Nephron (organoid): ENCODE results near the gene SULF2.
A peak's percentile ranks its signal among the peaks of the same experiment; 100 is the strongest.
"Not testable (repeated sequence)": the region's sequence is repeated elsewhere in the genome, so short reads cannot be mapped to it uniquely, and the experiment has no call there.

Experiments
- H3K27ac Mint-ChIP-seq, 3 experiments: 2 replicates each; pipeline ENCODE4 v1.8.0; 2020; ENCODE audit warnings: mixed read lengths in 3 of 3, mild to moderate bottlenecking in 2 of 3, moderate library complexity in 1 of 3
- H3K27me3 Mint-ChIP-seq: 2 replicates; pipeline ENCODE4 v1.8.0; 2021; ENCODE audit warnings: low read depth, mild to moderate bottlenecking, moderate library complexity, mixed read lengths
- H3K36me3 Mint-ChIP-seq: 2 replicates; pipeline ENCODE4 v1.8.0; 2020; ENCODE audit warnings: low read depth, mixed read lengths
- H3K4me1 Mint-ChIP-seq: 2 replicates; pipeline ENCODE4 v1.8.0; 2020; ENCODE audit warnings: mixed read lengths
- H3K4me3 Mint-ChIP-seq, 3 experiments: 2 replicates each; pipeline ENCODE4 v1.8.0; 2020; ENCODE audit warnings: mild to moderate bottlenecking in 3 of 3, mixed read lengths in 3 of 3, moderate library complexity in 2 of 3
- H3K9me3 Mint-ChIP-seq: 2 replicates; pipeline ENCODE4 v1.8.0; 2020; ENCODE audit warnings: mixed read lengths
- TF ChIP-seq, protein P1 (sequence below), 3 experiments: fragments of 200-600 bp; sonication (generic); IDR thresholded peaks; one replicate each; pipeline ENCODE4 v1.5.0; 2021; ENCODE audit warnings: antibody characterized with exemption in 3 of 3; ENCODE audit not compliant: unreplicated experiment in 3 of 3

SULF2 gene

DNA sequence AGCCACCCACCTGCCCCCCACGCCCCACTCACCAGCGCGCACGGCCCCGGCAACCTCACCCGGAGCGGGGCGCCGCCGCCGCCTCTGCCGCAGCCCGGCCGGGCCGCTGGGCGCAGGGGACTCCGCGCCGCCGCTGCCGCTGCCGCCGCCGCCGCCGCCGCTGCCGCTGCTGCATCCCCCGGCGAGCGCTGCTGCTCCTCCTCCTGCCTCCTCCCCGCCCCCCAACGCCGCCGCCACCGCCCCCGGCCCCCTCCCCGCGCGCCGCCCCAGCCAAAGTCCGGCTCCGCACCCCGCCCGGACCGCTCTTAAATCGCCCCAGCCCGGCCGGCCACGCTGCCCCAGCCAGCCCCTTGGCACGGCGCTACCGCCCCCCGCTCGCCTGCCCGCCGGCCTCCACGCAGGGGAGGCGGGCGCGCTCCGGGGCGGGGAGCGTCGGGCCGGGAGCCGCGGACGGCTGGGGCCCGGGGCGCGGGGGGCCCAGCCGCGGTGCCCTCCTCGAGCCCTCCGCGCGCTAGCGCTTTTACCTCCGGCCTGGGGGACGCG lies at the start of gene SULF2:
Gene SULF2 (minus strand): TSS at position 171 of the 543 bp plus-strand sequence. CDS start 28,118 bp downstream, outside the sequence.
- peaks cover 75% of the 10 kb centered on the region for H3K4me1 Mint-ChIP-seq
- H3K9me3 Mint-ChIP-seq: no peaks in the 10 kb centered on the region
- H3K27ac Mint-ChIP-seq: peak within 1 kb of the TSS; percentile 97 to 98 (median 98)

DNA sequence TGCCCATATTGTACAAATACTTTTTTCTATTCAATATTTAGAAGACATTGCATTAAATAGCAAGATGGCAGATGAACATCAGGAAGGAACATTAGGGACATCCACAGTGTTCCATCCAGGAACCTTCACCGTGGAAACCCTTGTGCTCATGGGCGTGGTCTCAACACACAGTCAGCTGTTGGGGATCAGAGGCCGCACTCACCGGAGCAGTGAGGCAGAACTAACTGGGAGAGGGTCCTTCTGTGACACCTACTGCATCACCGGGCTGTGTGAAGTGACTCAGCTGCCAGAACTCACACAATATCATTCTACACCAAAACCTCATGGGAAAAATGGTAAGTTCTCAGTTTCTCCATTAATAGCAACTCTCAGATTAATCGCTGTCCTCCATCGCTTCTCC lies 46.4 kb upstream of the SULF2 start:
- H3K27ac Mint-ChIP-seq, H3K36me3 Mint-ChIP-seq, H3K4me1 Mint-ChIP-seq, H3K9me3 Mint-ChIP-seq, H3K4me3 Mint-ChIP-seq, H3K27me3 Mint-ChIP-seq: not testable (repeated sequence)

More for the DNA sequence above, at the start of gene SULF2:
- Mint-ChIP-seq H3K36me3 (peaks cover 8% of the 10 kb centered on the region), H3K27me3 (peaks cover 4% of the 10 kb centered on the region), H3K4me3 (peak within 1 kb of the TSS; percentile 93 to 97 (median 97))
- TF ChIP-seq, protein P1, sequence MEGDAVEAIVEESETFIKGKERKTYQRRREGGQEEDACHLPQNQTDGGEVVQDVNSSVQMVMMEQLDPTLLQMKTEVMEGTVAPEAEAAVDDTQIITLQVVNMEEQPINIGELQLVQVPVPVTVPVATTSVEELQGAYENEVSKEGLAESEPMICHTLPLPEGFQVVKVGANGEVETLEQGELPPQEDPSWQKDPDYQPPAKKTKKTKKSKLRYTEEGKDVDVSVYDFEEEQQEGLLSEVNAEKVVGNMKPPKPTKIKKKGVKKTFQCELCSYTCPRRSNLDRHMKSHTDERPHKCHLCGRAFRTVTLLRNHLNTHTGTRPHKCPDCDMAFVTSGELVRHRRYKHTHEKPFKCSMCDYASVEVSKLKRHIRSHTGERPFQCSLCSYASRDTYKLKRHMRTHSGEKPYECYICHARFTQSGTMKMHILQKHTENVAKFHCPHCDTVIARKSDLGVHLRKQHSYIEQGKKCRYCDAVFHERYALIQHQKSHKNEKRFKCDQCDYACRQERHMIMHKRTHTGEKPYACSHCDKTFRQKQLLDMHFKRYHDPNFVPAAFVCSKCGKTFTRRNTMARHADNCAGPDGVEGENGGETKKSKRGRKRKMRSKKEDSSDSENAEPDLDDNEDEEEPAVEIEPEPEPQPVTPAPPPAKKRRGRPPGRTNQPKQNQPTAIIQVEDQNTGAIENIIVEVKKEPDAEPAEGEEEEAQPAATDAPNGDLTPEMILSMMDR (IDR thresholded peaks at IDR 0.05; ENCODE audit: unreplicated experiment in 3 of 3): no peak

DNA sequence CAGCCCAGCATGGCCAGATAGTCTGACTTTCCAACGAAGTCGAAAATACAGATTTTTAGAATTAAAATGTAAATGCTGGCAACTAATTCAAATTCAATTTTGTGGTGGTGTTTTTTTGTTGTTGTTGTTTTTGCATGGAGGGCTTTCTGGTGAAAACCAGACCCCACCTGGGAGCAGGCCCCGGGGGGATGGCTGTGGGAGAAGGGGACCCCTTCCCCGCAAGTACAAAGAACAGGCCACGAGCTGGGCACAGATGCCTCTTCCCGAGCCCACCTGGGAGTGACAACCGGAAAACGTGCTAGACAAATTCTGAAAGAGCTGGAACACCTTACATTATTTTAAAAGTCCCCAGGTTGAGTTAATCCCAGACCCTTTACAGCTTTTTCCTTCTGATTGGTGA lies 41.4 kb upstream of the SULF2 start:
- not testable (repeated sequence) for H3K36me3 Mint-ChIP-seq, H3K9me3 Mint-ChIP-seq, H3K27ac Mint-ChIP-seq, H3K27me3 Mint-ChIP-seq, H3K4me3 Mint-ChIP-seq
- H3K4me1 Mint-ChIP-seq: peaks cover 21% of the 10 kb centered on the region

DNA sequence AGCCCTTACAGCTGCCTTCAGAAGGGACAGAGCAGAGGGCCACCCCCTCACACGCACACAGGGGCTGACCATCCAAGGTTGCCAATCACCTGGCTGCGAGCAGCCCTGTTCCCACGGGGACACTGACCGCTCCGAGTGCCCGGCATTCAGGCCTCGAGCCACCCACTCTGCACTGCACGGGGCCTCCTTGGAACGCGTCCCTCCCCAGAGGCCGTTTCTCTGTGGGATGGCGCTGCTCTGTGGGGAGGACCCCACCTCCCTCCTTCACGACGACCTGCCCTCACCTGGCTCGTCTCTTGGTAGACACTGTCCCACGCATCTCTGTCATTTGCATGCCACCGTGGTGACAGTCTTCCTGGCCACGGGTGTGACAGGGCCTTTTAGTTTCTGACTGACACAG lies 40.7 kb upstream of the SULF2 start:
- not testable (repeated sequence) for H3K4me3 Mint-ChIP-seq, H3K9me3 Mint-ChIP-seq, H3K27me3 Mint-ChIP-seq, H3K36me3 Mint-ChIP-seq, H3K27ac Mint-ChIP-seq
- peaks cover 21% of the 10 kb centered on the region for H3K4me1 Mint-ChIP-seq

DNA sequence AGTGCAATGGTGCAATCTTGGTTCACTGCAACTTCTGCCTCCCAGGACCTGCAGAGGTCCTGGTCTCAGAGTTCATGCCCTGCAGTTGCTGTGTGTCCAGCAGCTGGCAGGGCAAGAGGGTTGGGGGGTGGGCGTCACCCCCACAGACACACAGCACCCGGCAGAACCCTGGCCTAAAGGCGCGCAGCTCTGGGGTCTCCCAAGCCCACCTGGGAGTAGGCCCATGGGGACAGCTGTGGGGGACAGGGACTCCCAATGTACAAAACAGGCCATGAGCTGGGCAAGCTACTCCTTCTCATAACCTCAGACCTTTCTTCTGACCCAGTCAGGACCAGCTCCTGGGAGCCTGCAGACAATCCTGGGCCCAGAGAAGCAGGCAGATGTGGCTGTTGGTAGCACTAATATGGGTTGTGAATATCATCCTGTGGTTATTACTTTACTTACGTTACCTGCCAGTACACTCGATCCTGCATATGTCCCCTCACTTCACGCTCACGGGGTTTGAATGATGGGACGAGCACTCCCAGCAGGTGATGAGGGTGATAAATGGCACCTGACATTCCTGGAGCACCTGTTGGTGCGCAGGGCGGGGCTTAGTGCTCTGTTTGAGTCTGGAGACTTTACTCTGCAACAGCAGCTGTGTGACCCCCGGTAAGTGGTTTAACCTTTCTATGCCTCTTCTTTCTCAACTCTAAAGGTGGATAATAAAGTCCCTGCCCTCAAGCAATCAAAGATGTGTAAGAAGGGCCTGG lies 39.9 kb upstream of the SULF2 start:
- TF ChIP-seq, protein P1 (IDR thresholded peaks at IDR 0.05; ENCODE audit: unreplicated experiment in 3 of 3): no peak
- no peaks in the 10 kb centered on the region for H3K36me3 Mint-ChIP-seq
- no peak overlapping the region for H3K27ac Mint-ChIP-seq
- no peaks in the 10 kb centered on the region for H3K9me3 Mint-ChIP-seq
- no peaks in the 10 kb centered on the region for H3K27me3 Mint-ChIP-seq
- peaks cover 26% of the 10 kb centered on the region for H3K4me1 Mint-ChIP-seq
- H3K4me3 Mint-ChIP-seq: no peak overlapping the region

DNA sequence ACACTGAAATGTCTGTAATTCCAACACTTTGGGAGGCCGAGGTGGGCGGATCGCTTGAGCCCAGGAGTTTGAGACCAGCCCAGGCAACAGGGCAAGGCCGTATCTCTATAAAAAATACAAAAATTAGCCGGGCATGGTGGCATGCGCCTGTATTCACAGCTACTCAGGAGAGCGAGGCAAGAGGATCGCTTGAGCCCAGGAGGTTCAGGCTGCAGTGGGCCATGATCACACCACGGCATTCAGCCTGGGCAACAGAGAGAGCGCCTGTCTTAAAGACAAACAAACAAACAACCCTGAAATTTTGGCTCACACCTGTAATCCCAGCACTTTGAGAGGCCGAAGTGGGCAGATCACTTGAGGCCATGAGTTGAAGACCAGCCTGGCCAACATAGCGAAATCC lies 38.7 kb upstream of the SULF2 start:
- peak overlapping the region; percentile 18 to 52 (median 44) for H3K27ac Mint-ChIP-seq
- peaks cover 26% of the 10 kb centered on the region for H3K4me1 Mint-ChIP-seq
- not testable (repeated sequence) for H3K4me3 Mint-ChIP-seq, H3K36me3 Mint-ChIP-seq, H3K27me3 Mint-ChIP-seq, H3K9me3 Mint-ChIP-seq

DNA sequence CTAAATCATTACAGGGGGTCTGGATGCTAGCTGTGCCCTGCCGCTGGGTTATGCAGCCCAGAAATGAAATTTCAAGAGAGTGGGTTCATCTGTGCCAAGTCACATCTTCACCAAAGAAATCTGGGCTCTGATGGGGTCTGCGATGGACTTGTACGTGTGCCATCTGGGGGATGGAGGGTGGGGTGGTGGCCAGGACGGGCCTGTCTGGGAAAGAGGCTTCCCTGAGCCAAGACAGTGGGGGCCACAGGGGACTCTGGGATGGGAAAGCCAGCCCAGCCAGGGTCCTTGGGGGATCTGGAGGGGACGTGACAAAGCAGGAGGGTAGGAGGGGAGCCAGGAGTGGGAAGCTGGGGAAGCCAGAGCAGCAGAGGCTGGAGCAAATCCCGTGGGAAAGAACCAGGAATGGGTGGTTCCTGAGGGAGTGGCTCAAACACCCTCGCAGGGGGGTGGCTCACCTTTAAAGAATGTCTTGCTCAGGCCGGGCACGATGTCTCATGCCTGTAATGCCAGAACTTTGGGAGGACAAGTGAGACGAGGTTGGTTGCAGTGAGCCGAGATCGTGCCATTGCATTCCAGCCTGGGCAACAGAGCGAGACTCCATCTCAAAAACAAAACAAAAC lies 36.3 kb upstream of the SULF2 start:
- peaks cover 6% of the 10 kb centered on the region for H3K27me3 Mint-ChIP-seq
- no peaks in the 10 kb centered on the region for H3K36me3 Mint-ChIP-seq
- no peak overlapping the region for H3K27ac Mint-ChIP-seq
- H3K4me1 Mint-ChIP-seq: peaks cover 36% of the 10 kb centered on the region
- no peaks in the 10 kb centered on the region for H3K9me3 Mint-ChIP-seq
- TF ChIP-seq, protein P1 (IDR thresholded peaks at IDR 0.05; ENCODE audit: unreplicated experiment in 3 of 3): no peak
- H3K4me3 Mint-ChIP-seq: no peak overlapping the region
